ENCODE measurements around the gene CATSPERZ. TPM values are rescaled to one million over a fixed set of nuclear protein-coding genes. Genes with fewer than 3 reads are reported as not detected.

Gene CATSPERZ
- total RNA-seq, 4 donors from 2014 or later: 20.9 TPM; not detected in 3

DNA sequence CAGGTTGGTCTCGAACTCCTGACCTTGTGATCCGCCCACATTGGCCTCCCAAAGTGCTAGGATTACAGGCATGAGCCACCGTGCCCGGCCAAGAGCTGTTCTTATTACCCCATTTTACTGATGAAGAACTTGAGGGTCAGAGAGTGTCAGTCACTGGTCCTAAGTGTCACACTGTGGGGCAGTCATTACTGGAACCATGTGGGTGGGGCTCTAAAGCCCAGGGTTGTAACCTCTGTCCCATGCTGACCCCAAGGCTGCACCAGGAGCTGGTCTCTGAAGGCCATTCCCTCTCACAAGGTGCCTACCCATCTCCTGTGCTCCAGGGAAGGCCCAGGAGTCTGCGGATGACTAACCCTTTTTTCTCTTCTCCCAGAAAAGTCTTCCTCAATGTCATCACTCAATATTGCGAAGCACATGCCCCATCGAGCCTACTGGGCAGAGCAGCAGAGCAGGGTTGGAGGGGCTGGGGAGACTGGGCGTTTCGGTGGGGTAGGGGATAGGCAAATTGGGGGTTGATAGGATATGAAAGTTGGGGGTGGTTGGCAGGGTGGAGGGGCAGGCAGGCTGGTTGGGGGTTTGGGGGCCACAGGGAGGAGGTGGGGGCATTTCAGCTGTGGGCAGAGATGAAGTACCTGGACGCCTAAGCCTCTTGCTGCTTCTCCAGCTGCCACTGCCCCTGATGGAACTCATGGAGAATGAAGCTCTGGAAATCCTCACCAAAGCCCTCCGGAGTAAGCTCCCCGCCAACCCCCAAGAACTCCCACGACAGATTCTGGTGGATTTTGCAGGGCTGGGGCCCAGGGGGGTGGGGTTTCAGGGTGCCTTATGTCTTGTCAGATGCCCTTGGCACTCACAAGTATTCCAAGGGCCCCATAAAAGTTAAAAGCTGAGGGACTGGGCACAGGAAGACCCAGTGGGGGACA is 3.2 kb downstream of the CATSPERZ start:
- no peaks in the 10 kb centered on the region for H3K9me3 ChIP-seq
- peak overlapping the region in 1 of 4 donors; percentile 65 for H3K4me3 ChIP-seq
- peaks cover 33% of the 10 kb centered on the region for H3K27me3 ChIP-seq
- peaks cover 22 to 51% (median 45%) of the 10 kb centered on the region in 4 donors for H3K4me1 ChIP-seq
- in situ Hi-C loops (cut with MboI; ENCODE audit: low pct_ligation_motif_present in 1 of 4, low pct_unique_long_range_greater_than_20kb in 1 of 4, low sequenced_read_pairs in 3 of 4): loop anchor here in 2 of 4 donors (5.0 kb wide), 1 partner anchor 101 kb away; no protein-coding TSS in a partner anchor
- DNase-seq: no peak
- TF ChIP-seq EP300 (IDR thresholded peaks at IDR 0.05; ENCODE audit: low read depth) (no peak), POLR2A (IDR thresholded peaks at IDR 0.05) (no peak), POLR2AphosphoS5 (IDR thresholded peaks at IDR 0.05) (no peak)
- TF ChIP-seq, protein P1, sequence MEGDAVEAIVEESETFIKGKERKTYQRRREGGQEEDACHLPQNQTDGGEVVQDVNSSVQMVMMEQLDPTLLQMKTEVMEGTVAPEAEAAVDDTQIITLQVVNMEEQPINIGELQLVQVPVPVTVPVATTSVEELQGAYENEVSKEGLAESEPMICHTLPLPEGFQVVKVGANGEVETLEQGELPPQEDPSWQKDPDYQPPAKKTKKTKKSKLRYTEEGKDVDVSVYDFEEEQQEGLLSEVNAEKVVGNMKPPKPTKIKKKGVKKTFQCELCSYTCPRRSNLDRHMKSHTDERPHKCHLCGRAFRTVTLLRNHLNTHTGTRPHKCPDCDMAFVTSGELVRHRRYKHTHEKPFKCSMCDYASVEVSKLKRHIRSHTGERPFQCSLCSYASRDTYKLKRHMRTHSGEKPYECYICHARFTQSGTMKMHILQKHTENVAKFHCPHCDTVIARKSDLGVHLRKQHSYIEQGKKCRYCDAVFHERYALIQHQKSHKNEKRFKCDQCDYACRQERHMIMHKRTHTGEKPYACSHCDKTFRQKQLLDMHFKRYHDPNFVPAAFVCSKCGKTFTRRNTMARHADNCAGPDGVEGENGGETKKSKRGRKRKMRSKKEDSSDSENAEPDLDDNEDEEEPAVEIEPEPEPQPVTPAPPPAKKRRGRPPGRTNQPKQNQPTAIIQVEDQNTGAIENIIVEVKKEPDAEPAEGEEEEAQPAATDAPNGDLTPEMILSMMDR (IDR thresholded peaks at IDR 0.05): no peak
- intact Hi-C loops (cut with DNase I; ENCODE audit: low total_unique reads): loop anchor here (5.0 kb wide), 1 partner anchor 51 kb away; the partner anchor contains the start of gene PLCB3
- H3K36me3 ChIP-seq: no peaks in the 10 kb centered on the region
- H3K27ac ChIP-seq: peak overlapping the region; percentile 90 to 99 (median 98)
- WGBS, 2 donors (ENCODE audit: low coverage in 1 of 2): 82% methylated on average over 13 of the region's 13 CpGs; no CpG with 5 or more reads in 1 of the 2 donors

DNA sequence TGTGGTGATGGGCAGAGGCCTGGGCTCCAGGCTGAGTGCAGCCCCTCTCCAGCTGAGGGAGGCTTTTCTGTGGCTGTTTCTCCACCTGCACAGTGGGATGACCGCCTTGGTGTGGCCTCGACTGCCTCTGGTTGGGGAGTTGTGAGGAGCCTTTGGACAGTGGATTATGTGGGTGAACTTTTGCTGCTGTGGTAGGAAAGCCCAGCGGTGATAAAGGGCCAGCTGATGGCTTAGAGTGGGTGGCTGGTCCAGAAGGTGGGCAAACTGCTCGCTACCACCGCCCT is 3.8 kb downstream of the CATSPERZ start:
- Histone ChIP-seq H3K27ac (peak overlapping the region; percentile 90 to 99 (median 98)), H3K4me1 (peaks cover 21 to 50% (median 45%) of the 10 kb centered on the region in 4 donors), H3K9me3 (no peaks in the 10 kb centered on the region), H3K36me3 (no peaks in the 10 kb centered on the region), H3K4me3 (peak overlapping the region in 3 of 4 donors; percentile 32 to 81 (median 65)), H3K27me3 (peaks cover 27% of the 10 kb centered on the region)
- DNase-seq: no peak
- WGBS, 2 donors (ENCODE audit: low coverage in 1 of 2): 20 to 44% methylated on average over 2 to 5 of the region's 5 CpGs
- in situ Hi-C loops (cut with MboI; ENCODE audit: low pct_ligation_motif_present in 1 of 4, low pct_unique_long_range_greater_than_20kb in 1 of 4, low sequenced_read_pairs in 3 of 4) (loop anchor here in 2 of 4 donors (5.0 kb wide), 1 partner anchor 102 kb away; no protein-coding TSS in a partner anchor), intact Hi-C loops (cut with DNase I; ENCODE audit: low total_unique reads) (loop anchor here (5.0 kb wide), 1 partner anchor 52 kb away; the partner anchor contains the start of gene PLCB3)
- TF ChIP-seq POLR2A (IDR thresholded peaks at IDR 0.05): no peak
- no peak for TF ChIP-seq POLR2AphosphoS5 (IDR thresholded peaks at IDR 0.05)
- TF ChIP-seq EP300 (IDR thresholded peaks at IDR 0.05; ENCODE audit: low read depth): no peak
- TF ChIP-seq, protein P1 (IDR thresholded peaks at IDR 0.05): no peak

DNA sequence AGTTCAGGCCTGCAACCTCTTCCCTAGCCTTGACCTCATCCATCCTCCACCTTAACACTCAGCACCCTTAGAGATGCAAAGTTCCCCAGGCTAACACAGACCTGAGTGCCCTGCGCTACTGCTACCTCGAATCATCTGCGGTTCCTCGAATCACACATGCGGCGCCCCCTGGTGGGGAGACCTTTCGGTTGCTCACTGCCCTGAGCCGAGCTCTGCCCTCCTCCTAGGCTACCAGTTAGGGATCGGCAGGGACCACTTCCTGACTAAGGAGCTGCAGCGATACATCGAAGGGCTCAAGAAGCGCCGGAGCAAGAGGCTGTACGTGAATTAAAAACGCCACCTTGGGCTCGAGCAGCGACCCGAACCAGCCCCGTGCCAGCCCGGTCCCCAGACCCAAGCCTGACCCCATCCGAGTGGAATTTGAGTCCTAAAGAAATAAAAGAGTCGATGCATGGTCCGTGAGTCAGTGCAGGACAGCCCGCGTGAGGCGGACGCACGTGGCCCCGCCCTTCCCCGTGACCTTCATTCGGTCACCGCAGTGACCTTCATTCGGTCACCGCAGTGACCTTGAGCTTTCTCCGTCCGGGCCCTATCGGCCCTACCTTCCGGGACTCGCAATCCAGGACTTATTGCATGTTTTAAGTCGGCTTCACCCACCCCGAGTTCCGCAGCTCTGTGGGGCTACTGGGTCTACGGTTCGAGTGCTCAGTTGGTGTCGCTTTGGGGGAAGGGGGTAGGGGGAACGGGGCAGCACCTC is 4.3 kb downstream of the CATSPERZ start:
- Histone ChIP-seq H3K9me3 (no peaks in the 10 kb centered on the region), H3K36me3 (no peaks in the 10 kb centered on the region), H3K27me3 (peaks cover 21% of the 10 kb centered on the region), H3K4me3 (peak overlapping the region; percentile 32 to 81 (median 62)), H3K4me1 (peaks cover 18 to 45% (median 40%) of the 10 kb centered on the region in 4 donors), H3K27ac (peak overlapping the region; percentile 90 to 99 (median 98))
- WGBS, 2 donors (ENCODE audit: low coverage in 1 of 2): 0% methylated on average over 10 to 40 of the region's 46 CpGs
- in situ Hi-C loops (cut with MboI; ENCODE audit: low pct_ligation_motif_present in 1 of 4, low pct_unique_long_range_greater_than_20kb in 1 of 4, low sequenced_read_pairs in 3 of 4) (loop anchor here in 2 of 4 donors (5.0 kb wide), 1 partner anchor 102 kb away; no protein-coding TSS in a partner anchor), intact Hi-C loops (cut with DNase I; ENCODE audit: low total_unique reads) (loop anchor here (5.0 kb wide), 1 partner anchor 52 kb away; the partner anchor contains the start of gene PLCB3)
- TF ChIP-seq EP300 (IDR thresholded peaks at IDR 0.05; ENCODE audit: low read depth) (no peak), POLR2A (IDR thresholded peaks at IDR 0.05) (peak; percentile 69), POLR2AphosphoS5 (IDR thresholded peaks at IDR 0.05) (peak; percentile 41 to 65 (median 48))
- TF ChIP-seq, protein P1 (IDR thresholded peaks at IDR 0.05): peak; percentile 86 to 98 (median 90)
- peak; percentile 97 for DNase-seq

Measured in transverse colon (tissue), 4 donors.